NOMO-1 treated with dmso at 0.1 percent for 144 hours (cell line): ENCODE measurements around the gene GAREM1.
"Not testable (repeated sequence)": the region's sequence is repeated elsewhere in the genome, so short reads cannot be mapped to it uniquely, and the experiment has no call there.

Experiments used
- DNase-seq: peaks from one replicate; lab custom pipeline; 2025; ENCODE audit not compliant: unreplicated experiment; lab: John Stamatoyannopoulos, UW

Gene GAREM1

DNA sequence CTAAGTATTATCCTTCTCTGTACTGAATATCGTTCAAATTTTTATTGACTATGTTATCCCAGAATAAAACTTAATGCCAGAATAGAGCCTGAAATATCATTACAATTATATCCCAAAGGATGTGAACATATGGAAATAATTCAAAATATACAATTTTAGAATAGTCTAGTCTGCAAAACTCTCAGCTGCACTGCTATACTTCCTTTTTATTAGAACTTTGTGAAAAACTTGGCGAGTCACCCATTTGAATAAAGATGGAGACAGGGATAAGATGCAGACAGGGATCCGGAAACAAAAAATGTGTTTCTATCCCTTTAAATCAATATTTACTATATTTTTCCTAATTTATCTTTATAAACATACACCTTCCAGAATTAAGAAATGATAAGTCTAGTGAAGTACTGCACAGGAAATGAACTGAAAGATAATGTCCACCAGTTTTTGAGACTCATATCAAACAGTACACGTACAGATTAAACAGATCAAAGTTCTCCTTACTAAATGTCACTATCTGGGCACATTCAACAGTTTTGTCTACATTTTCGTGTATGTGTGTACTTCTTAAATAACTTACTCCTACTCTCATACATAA, 173.0 kb downstream of the GAREM1 start:
- DNase-seq, result no peak

DNA sequence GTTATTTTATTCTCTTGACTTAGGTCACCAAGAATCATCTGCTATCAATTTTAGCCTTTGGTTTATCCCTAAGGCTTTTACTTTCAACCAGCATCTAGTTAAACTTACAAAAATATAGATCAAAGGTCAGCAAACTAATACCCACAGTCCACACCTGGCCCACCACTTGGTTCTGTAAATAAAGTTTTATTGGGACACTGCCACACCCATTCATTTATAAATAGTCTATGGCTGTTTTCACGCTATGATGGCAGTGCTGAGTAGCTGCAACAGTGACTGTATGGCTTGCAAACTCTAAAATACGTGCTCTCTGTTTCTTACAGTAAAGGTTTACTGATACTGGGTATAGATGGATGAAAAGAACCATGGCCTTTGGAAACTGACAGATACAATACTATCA, 173.8 kb downstream of the GAREM1 start:
- no peak for DNase-seq

DNA sequence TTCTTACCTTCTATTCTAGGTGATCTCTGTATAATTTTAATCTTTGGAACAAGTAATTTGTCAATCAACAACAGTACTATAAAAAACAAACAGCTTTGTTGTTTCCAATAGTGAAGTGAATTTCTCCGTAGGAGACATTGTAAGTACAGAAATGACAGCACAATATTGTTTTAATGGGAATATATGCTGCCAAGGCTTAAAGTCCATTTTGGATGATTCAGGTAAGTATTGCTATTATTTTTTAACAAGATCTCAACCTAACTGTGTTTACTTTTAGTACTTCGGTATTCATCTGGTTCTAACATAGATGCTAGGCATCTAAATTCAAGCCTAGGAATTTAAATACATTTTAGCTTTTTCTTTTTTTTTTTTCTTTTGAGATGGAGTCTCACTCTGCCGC, 175.1 kb downstream of the GAREM1 start:
- DNase-seq, result no peak

DNA sequence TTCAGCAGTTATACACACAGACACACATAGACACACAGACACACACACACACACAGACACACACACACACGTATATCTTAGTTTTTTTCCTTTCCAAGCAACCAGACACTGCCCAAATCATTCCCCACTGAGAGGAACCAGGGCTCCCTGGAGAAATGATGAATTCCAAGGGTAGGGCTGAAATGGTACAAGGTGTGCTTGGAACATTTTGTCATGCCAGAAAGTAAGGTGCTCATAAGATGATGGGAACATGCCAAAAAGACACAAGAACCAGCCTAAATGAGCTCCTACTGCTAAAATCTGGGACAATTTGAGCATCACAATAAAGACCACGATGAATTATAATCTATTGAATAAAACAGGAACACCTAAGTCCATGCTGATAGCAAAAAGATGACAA, 177.6 kb downstream of the GAREM1 start:
- DNase-seq, result no peak

DNA sequence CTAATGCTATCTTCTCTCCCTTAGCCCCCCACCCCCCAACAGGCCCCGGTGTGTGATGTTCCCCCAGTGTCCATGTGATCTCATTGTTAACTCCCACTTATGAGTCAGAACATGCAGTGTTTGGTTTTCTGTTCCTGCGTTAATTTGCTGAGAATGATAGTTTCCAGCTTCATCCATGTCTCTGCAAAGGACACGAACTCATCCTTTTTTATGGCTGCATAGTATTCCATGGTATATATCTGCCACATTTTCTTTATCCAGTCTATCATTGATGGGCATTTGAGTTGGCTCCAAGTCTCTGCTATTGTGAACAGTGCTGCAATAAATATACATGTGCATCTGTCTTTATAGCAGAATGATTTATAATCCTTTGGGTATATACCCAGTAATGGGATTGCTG, 179.1 kb downstream of the GAREM1 start:
- not testable (repeated sequence) for DNase-seq

DNA sequence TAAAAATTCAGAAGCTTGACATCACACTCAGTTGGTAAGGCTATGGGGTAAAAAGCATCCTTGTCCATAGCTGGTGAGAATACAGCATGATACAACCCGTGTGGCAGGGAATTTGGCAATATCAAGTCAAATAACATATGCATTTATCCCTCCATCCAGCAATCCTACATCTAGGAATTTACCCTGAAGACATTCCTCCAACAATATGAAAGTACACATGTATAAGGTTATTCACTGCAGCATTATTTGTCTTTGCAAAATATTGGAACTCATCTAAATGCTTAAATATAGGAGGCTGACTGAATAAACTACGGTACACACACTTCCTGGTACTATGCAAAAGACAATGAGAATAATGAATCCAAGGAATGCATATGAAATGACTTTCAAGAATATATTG, 179.9 kb downstream of the GAREM1 start:
- DNase-seq, result no peak

DNA sequence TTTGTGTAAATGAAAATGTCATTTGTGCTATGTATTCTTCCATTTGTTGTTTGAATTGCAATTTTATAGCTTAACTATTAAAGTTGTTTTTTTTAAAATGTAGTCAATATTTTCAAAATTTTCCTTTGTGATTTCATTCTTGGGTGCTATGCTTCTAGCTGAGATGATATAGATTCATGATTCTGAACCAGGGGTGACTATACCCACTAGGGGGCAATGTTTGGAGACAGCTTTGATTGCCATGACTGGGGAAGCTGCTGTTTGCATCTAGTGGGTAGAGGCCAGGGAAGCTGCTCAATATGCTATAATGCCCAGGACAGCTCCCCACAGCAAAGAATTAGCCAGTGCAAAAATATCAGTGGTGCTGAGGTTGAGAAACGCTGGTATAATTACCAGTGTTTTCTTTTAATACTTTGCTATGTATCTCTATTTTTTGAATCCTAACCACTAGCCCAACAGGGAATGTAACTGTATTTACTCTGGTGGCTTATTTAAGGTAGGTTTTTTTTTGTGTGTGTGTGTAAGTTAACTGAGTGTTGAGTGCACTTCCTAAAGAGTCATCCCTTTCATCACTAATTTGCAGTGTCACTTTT, 181.1 kb downstream of the GAREM1 start:
- peak; percentile 32 for DNase-seq

DNA sequence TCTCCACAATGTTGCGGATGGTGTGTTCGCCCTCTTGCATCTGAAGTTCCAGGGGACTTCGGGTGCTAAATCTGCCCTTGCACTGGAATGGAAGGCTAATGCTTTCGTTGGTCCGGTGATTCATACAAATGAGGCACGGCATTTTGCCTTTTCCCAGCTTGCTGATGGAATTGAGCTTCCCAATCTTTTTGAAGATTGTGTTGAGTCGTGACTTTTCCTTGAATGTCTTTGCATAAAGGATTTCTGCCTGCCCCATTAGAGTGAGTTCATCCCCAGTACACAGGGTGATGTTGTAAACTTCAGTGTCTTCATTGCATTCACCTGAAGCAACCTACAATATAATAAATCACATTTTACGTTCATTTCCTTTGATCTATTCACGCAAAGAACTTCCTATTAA, 182.8 kb downstream of the GAREM1 start:
- no peak for DNase-seq

DNA sequence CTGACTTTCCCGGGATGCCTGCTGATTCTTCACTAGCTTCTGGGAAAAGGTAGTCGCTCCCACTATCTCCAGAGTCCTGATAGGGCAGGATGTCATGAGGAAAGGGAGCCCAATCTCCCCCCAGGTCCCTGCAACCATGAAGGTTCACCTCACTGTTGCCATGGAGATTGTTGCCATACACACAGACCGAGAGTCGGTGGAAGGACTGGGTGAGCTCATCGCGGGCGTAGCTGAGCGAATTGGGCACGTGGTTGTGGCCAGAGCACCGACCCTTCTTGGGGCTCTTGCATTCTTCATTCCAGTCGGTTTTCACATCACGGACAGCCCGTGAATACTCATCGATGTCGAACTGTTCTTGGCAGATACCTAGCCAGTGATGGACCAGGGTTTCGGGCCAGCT, 183.4 kb downstream of the GAREM1 start:
- no peak for DNase-seq

DNA sequence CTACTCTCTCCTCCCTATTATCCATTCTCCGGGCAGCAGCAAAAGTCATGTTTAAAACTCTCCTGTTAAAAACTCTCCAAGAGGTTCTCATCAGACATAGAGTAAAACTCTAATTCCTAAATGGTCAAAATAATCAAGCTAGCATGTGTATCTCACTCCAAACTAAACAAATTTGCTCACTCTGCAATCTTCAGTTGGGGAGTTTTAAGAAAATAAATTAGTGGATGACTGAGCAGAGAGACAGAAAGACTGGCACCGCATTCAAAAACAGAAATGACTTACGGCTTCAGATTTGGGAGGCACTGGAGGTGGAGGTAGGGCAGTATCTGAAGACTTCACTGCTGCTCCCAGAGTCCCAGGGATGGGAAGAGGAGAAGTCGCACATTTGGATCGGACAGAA, 183.9 kb downstream of the GAREM1 start:
- no peak for DNase-seq

DNA sequence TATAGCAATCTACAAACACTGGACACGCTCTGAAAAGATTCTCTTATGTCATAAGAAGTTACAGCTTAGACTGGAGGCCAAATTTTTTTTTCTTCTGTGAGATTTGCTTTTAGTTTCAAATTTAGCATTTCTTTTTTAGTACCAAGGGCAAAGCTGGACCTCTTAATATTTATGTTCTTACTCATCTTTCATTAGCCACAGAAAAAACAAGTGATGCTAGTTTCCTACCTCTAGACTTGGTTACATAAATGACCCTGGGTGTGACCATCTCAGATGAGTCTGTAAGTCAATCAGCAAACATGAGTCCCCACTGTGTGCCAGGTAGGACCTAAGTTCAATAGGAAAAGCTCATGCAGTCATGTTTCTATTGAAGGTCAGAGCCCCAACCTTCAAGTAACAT, 186.4 kb downstream of the GAREM1 start:
- no peak for DNase-seq

DNA sequence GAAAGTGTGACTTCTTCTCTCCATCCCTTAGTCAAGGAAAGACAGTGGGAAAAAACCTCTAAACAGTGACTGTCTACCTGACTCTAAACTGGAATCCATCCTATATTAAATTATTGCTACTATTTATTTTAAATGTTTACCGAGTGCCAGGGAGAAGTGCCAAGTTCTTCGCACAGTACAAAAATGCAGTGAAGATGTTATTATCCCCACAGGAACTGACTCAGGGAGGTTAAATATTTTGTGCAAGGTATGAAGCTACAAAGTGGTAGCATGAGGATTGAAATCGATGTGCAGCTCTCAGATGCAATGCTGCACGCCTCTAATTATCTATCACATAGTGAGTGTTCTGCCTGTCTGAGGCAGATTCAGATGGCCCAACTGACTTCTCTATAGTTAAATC, 189.8 kb downstream of the GAREM1 start:
- no peak for DNase-seq

DNA sequence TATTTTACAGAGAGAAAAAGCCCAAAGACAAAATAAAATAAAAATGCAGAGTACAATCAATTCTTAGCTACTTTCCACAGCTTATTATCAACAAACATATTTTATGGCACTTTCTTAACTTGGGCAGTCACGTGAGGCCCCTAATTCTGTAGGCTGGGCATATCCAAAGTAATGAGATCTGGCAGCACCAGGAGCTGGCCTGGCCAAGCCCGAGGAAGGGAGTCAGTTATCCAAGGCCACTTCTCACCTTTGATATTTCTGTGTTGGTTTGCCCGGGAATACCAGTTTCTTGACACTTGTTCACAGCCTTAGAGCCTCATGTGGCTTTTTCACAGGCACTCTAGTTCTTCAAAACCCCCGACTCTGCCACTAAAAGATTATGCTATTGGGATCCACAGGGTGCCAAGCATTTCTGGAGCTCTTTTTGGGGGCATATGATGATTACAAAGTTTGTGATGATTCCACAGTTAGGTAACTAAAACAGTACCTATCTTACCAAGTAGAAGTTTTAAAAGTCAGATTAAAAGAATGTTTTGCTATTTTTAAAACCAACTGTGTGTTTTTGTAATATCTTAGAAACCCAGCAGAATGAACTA, 190.4 kb downstream of the GAREM1 start:
- no peak for DNase-seq

DNA sequence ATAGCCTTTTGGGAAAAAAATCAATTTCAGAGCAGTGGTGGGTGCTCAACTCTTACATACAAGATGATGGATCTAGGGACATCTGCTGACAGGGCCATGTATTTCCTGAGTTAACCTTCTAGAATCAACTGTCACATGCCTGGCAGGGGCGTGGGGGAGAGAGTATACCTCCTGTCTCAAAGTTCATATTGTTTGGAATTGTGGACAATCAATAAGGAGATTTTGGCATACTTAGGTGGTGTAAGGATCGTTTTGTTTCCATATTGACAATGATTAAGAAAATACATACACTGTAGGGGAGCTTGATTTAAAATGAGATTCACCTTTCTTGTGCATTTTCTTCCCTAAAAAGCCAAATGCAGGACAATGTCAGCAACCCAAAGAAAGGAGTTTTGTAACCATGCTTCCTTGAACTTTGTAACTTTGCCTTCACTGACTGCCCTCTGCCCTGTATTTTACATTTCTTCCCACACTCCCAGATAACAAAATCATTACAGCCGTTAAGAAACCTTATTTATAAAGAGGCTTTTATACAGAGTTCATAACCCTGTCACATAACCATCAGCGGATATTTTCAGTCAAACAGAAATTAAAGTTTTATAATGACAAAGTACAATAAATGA, 192.4 kb downstream of the GAREM1 start:
- DNase-seq, result no peak

DNA sequence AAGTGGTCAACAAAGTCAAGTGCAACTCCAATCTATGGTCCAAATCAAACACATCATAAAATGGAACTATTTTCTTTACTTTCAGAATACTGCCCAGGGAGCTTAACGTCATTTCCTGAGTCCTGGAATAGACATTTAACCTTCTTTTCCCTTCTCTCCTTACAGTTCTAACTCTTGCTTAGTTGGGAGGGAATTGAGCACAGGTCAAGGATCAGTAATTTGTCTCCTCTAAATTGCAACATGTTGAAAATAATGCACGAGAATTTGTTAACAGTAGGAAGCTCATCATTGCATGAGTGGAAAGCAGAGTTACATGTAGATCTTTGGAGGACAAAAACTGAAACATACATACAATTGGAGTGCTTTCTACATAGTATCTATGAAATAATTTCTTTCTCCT, 193.1 kb downstream of the GAREM1 start:
- no peak for DNase-seq

DNA sequence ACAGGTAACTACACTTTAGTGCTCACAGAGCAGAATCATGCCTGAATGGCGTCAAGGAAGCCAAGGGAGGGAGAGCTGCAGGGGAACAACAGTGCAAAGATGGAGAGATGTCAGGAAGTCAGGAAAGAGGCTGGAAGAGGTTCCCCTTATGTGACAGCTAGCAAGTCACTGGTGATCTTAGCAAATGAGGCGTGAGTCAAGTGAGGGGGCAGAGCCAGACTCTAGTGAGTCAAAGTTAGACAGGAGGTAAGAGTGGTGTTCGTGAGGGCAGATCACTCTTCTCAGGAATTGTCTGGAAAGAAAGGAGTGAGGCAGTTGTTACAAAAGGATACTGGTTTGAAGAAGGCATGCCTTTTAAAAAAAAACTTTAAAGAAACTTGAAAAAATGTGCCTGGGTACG, 193.8 kb downstream of the GAREM1 start:
- DNase-seq, result no peak

DNA sequence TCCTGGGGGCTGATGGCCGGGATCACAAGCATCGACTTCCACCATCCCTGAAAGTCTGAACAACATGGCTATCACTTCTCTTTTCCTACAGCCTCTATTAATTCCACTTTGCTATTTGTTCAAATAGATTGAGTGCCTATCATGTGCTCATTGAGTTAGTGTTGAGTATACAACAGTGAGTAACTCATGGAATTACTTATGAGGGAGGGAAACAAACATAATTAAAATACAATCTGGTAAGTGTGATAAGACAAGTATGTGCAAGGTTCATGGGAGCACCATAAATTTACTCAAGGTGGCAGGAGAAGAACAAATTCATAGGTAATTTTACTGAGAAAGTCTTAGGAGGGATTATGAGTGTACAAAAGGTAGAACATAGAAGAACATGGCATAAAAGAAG, 194.4 kb downstream of the GAREM1 start:
- no peak for DNase-seq

DNA sequence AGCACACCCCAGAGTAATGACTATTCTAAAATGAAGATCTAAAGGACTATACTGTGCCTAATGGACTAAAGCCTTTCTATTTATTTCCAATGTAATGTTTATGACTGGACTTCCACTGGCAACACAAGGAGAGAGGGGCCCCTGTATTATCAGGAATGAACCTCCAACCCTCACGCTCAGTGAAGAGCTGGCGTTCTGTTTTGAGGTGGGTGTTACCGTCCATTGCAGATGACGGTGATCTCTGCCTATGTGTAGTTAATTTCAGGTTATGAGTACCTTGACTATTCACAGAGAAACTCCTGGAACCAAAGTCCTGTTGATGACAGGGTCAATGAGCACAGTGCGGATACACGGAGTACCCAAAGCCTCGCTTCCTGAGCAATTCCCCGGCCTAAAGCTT, 195.5 kb downstream of the GAREM1 start:
- no peak for DNase-seq

DNA sequence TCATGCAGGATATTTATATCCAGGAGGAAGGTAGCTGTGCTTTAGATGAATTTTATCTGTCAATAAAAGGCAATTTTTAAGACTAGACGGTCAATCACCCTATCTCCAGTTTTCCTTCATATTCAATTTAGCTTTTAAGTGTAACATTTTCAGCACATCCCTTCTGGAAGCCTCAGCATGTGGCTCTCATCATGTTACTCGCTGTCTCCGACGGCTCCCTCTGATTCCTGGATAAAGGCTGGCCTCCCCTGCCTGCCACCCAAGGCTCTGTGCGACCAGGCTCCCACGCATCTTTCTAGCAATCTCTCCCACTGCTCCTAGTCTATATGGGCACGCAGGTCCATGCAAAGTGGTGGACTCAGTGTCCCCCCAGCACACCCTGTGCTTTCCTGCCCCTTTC, 196.4 kb downstream of the GAREM1 start:
- no peak for DNase-seq

DNA sequence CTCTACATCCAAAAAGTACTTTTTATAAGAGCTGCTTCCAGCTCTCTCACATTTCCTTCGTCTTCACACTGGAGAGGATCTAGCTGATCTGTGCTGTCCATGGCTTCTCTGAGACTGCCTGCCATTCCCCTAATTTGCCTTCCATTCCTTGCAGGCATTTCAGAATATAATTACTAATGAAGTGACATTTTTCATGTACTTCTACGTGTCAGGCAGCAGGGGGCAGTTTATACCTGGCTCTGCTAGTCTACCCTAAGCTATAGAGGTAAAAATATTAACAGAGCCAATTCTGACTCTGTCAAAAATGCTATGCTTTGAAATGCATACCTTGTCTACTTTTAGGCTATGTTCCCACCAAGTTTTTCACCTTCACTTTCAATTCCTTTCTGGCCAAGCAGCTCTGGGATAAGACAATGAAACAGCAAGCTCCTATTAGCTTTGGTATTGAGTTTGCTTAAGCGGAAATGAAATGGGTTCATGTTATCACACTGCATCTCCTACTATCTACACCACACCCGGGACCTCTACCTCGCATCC, 198.9 kb downstream of the GAREM1 start:
- no peak for DNase-seq

DNA sequence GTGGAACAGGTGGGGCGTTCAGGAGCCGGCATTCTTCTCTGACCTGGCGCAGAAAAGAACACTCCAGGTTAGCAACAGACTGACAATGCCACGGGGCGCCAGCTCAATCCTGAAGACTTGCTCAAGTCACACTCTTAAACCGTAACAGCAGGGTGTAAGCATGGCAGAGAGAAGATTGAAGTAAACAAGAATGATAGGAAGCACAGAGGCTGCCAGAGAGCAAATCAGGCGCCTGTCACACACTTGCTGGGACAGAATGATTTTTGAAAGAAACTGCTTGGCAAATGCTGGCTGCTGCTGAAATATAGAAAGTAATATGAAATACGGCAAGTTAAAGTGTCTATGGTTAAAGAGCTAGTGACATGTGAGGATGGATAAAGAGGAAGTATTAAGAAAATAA, 200.3 kb downstream of the GAREM1 start:
- no peak for DNase-seq

DNA sequence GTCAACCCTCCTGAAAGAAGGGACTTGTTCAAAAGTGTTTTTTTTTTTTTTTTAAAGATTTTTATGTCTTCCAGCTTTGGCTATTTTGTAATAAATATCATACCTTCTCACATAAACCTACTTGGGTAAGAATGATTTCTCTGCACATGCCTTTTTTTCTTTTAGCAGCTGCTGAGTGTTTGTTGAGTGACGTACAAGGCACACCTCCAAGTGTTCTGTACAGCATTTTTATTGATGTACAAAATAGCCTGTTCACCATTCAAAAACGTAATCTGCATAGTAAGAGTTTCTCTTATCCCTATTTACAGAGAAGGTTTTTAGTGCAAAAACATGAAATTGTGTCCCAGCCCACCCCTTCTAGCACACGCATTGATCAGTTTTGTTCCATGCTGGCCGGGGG, 203.2 kb downstream of the GAREM1 start:
- no peak for DNase-seq
